GM21515 (cell line): ENCODE results near the gene DCLK1.

Experiments used
- ATAC-seq: cut with Tn5 transposase; IDR thresholded peaks from one replicate; pipeline ENCODE4 v1.9.1; 2021; ENCODE audit not compliant: unreplicated experiment

Gene DCLK1

DNA sequence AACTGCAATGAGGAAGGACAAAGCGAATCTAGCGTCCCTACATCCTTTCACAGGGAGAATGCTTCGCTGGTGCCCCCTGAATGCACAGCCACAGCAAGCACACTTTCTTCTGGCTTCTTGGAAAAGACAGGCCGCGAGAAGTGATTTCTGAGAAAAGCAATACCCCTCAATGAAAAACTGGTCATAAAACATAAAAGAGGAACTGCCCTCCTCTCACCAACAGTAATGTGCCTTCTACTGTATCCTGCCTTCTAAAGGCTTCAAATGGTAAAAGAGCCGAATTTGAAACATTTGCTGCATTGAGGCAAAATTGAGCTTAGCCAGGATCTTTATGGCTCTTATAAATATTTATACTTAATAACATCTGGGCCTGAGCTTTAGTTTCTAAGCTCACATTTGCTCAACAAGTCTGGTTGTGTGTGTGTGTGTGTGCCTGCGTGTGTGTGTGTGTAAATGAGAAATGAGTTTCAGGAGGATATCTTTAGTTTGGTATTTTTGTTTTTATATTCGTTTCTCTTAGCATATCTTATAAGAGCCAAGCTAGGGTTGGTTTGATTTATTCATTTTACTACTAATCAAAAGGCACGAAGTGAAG is 408.6 kb downstream of the DCLK1 start:
- ATAC-seq = no peak

DNA sequence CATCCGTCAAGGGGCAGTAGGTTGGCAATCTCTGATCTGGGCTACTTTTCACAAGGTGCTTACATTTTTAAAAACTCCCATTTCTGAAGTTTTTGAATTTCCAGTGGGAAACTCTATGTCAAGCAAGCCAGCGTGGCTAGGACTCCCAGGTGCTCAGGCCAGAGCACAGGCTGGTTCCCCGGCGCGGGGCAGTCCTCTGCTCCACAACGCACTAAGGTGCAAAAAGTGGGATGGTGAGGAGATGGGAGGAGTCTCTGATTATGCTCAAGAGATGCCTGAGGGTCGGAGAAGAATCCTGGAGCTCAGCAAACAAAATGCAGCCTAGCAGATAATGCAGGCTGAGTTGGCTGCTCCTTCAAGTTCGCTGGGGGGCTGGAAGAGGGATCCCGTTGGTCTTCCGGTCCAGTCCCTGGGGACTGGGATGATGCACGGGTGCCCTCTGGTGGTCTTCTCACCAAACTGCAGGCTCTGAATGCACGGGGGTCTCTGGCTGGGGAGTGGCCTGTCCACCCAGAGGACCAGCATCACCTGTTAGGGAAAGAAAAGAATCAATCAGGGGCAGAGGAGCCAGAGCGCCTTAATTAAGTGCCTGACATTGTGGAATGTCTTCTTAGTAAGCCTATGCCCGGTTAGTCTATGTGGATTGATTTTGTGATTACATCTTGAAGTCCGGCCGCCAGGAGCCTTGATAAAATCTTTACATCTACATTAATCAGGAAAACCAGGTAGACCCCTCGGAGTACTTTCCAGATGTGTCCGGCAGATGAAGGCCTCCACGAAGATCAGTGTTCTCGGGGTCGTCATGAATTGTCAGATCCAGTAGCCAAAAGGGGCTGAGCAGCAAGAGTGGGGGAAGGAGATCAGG is 410.3 kb downstream of the DCLK1 start:
- ATAC-seq = no peak

DNA sequence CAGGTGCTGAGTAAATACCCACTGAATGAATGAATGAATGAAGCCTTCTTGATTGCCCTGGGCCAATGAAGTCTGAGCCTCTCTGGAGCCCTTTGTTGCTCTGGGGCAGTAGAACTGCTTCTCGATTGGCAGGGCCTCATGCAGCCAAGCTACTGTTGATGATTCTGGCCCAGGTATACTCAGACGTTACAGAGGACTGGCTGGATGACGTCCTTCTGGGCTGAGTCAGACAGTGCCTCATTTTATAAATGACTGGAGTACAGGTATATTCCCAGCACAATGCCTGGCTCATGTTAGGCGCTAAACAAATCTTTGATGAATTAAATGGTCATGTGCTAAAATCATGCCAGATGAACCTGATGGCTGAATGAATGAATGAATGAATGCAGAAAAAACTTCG is 410.9 kb downstream of the DCLK1 start:
- ATAC-seq = no peak
